Measurements from ENCODE around the gene KDM8.

Gene KDM8

GRCh38 chr16:27237219-27238015 lies 34.1 kb downstream of the KDM8 start:
- peak overlapping the region; percentile 68 for H3K4me3 Mint-ChIP-seq
- peaks cover 63% of the 10 kb centered on the region for H3K4me1 Mint-ChIP-seq
- peak overlapping the region; percentile 96 for H3K27ac Mint-ChIP-seq (ENCODE audit: low read depth)
- DNase-seq (ENCODE audit: low spot score in 2 of 2) (peak in 1 of 2 donors; percentile 57), ATAC-seq (replicated peaks; ENCODE audit: extremely low read depth, poor library complexity, severe bottlenecking) (peak; percentile 62)
- no peaks in the 10 kb centered on the region for H3K27me3 Mint-ChIP-seq
- no peaks in the 10 kb centered on the region for H3K9me3 Mint-ChIP-seq
- H3K36me3 Mint-ChIP-seq (ENCODE audit: insufficient read depth), result peaks cover 21% of the 10 kb centered on the region

GRCh38 chr16:27238016-27238587 lies 34.8 kb downstream of the KDM8 start:
- Mint-ChIP-seq H3K4me3 (peak overlapping the region; percentile 68), H3K36me3 (ENCODE audit: insufficient read depth) (peaks cover 21% of the 10 kb centered on the region), H3K9me3 (no peaks in the 10 kb centered on the region), H3K27me3 (no peaks in the 10 kb centered on the region), H3K27ac (ENCODE audit: low read depth) (peak overlapping the region; percentile 96), H3K4me1 (peaks cover 64% of the 10 kb centered on the region)
- no peak for DNase-seq (ENCODE audit: low spot score in 2 of 2)
- ATAC-seq (replicated peaks; ENCODE audit: extremely low read depth, poor library complexity, severe bottlenecking), result peak; percentile 3

GRCh38 chr16:27238591-27238990 lies 35.3 kb downstream of the KDM8 start:
- ATAC-seq (replicated peaks; ENCODE audit: extremely low read depth, poor library complexity, severe bottlenecking) (no peak), DNase-seq (ENCODE audit: low spot score in 2 of 2) (no peak)
- Mint-ChIP-seq H3K36me3 (ENCODE audit: insufficient read depth) (peaks cover 21% of the 10 kb centered on the region), H3K9me3 (no peaks in the 10 kb centered on the region), H3K27me3 (no peaks in the 10 kb centered on the region), H3K27ac (ENCODE audit: low read depth) (peak overlapping the region; percentile 96), H3K4me1 (peaks cover 65% of the 10 kb centered on the region), H3K4me3 (peak overlapping the region; percentile 68)

GRCh38 chr16:27239026-27239425 lies 35.7 kb downstream of the KDM8 start:
- Mint-ChIP-seq H3K27ac (ENCODE audit: low read depth) (peak overlapping the region; percentile 96), H3K4me3 (peak overlapping the region; percentile 68), H3K27me3 (no peaks in the 10 kb centered on the region), H3K9me3 (no peaks in the 10 kb centered on the region), H3K36me3 (ENCODE audit: insufficient read depth) (peaks cover 21% of the 10 kb centered on the region), H3K4me1 (peaks cover 65% of the 10 kb centered on the region)
- no peak for ATAC-seq (replicated peaks; ENCODE audit: extremely low read depth, poor library complexity, severe bottlenecking)
- no peak for DNase-seq (ENCODE audit: low spot score in 2 of 2)

GRCh38 chr16:27239906-27240655 lies 36.8 kb downstream of the KDM8 start:
- no peak for ATAC-seq (replicated peaks; ENCODE audit: extremely low read depth, poor library complexity, severe bottlenecking)
- DNase-seq (ENCODE audit: low spot score in 2 of 2), result no peak
- H3K4me3 Mint-ChIP-seq, result no peak overlapping the region
- H3K27ac Mint-ChIP-seq (ENCODE audit: low read depth), result peak overlapping the region; percentile 96
- H3K9me3 Mint-ChIP-seq, result no peaks in the 10 kb centered on the region
- no peaks in the 10 kb centered on the region for H3K27me3 Mint-ChIP-seq
- H3K4me1 Mint-ChIP-seq, result peaks cover 65% of the 10 kb centered on the region
- peaks cover 18% of the 10 kb centered on the region for H3K36me3 Mint-ChIP-seq (ENCODE audit: insufficient read depth)

GRCh38 chr16:27240948-27241531 lies 37.7 kb downstream of the KDM8 start:
- Mint-ChIP-seq H3K4me3 (no peak overlapping the region), H3K36me3 (ENCODE audit: insufficient read depth) (peaks cover 13% of the 10 kb centered on the region), H3K9me3 (no peaks in the 10 kb centered on the region), H3K27me3 (no peaks in the 10 kb centered on the region), H3K4me1 (peaks cover 56% of the 10 kb centered on the region), H3K27ac (ENCODE audit: low read depth) (no peak overlapping the region)
- no peak for ATAC-seq (replicated peaks; ENCODE audit: extremely low read depth, poor library complexity, severe bottlenecking)
- DNase-seq (ENCODE audit: low spot score in 2 of 2), result no peak

- no peak for ATAC-seq (replicated peaks; ENCODE audit: extremely low read depth, poor library complexity, severe bottlenecking)
- no peak for DNase-seq (ENCODE audit: low spot score in 2 of 2)
- H3K4me3 Mint-ChIP-seq, result no peak overlapping the region
- H3K4me1 Mint-ChIP-seq, result peaks cover 54% of the 10 kb centered on the region
- H3K27me3 Mint-ChIP-seq, result no peaks in the 10 kb centered on the region
- no peaks in the 10 kb centered on the region for H3K9me3 Mint-ChIP-seq
- H3K36me3 Mint-ChIP-seq (ENCODE audit: insufficient read depth), result peaks cover 12% of the 10 kb centered on the region
- H3K27ac Mint-ChIP-seq (ENCODE audit: low read depth), result no peak overlapping the region
Observed at GRCh38 chr16:27241658-27242057, 38.3 kb downstream of the KDM8 start.

GRCh38 chr16:27242398-27242797 lies 39.1 kb downstream of the KDM8 start:
- DNase-seq (ENCODE audit: low spot score in 2 of 2) (no peak), ATAC-seq (replicated peaks; ENCODE audit: extremely low read depth, poor library complexity, severe bottlenecking) (no peak)
- Mint-ChIP-seq H3K4me3 (no peak overlapping the region), H3K27ac (ENCODE audit: low read depth) (no peak overlapping the region), H3K27me3 (no peaks in the 10 kb centered on the region), H3K9me3 (no peaks in the 10 kb centered on the region), H3K36me3 (ENCODE audit: insufficient read depth) (peaks cover 5% of the 10 kb centered on the region), H3K4me1 (peaks cover 51% of the 10 kb centered on the region)

- no peaks in the 10 kb centered on the region for H3K9me3 Mint-ChIP-seq
- no peak overlapping the region for H3K4me3 Mint-ChIP-seq
- H3K27ac Mint-ChIP-seq (ENCODE audit: low read depth), result peak overlapping the region; percentile 10
- H3K4me1 Mint-ChIP-seq, result peaks cover 51% of the 10 kb centered on the region
- DNase-seq (ENCODE audit: low spot score in 2 of 2) (no peak), ATAC-seq (replicated peaks; ENCODE audit: extremely low read depth, poor library complexity, severe bottlenecking) (no peak)
- H3K36me3 Mint-ChIP-seq (ENCODE audit: insufficient read depth), result peaks cover 2% of the 10 kb centered on the region
- H3K27me3 Mint-ChIP-seq, result no peaks in the 10 kb centered on the region
Observed at GRCh38 chr16:27242868-27243590, 39.7 kb downstream of the KDM8 start.

GRCh38 chr16:27243725-27244362 lies 40.5 kb downstream of the KDM8 start:
- no peak overlapping the region for H3K4me3 Mint-ChIP-seq
- H3K36me3 Mint-ChIP-seq (ENCODE audit: insufficient read depth), result peaks cover 2% of the 10 kb centered on the region
- no peaks in the 10 kb centered on the region for H3K27me3 Mint-ChIP-seq
- H3K4me1 Mint-ChIP-seq, result peaks cover 44% of the 10 kb centered on the region
- DNase-seq (ENCODE audit: low spot score in 2 of 2) (no peak), ATAC-seq (replicated peaks; ENCODE audit: extremely low read depth, poor library complexity, severe bottlenecking) (no peak)
- H3K9me3 Mint-ChIP-seq, result no peaks in the 10 kb centered on the region
- H3K27ac Mint-ChIP-seq (ENCODE audit: low read depth), result peak overlapping the region; percentile 81

GRCh38 chr16:27244363-27244755 lies 41.0 kb downstream of the KDM8 start:
- DNase-seq (ENCODE audit: low spot score in 2 of 2) (no peak), ATAC-seq (replicated peaks; ENCODE audit: extremely low read depth, poor library complexity, severe bottlenecking) (no peak)
- peak overlapping the region; percentile 81 for H3K27ac Mint-ChIP-seq (ENCODE audit: low read depth)
- no peaks in the 10 kb centered on the region for H3K27me3 Mint-ChIP-seq
- H3K4me3 Mint-ChIP-seq, result no peak overlapping the region
- no peaks in the 10 kb centered on the region for H3K9me3 Mint-ChIP-seq
- H3K36me3 Mint-ChIP-seq (ENCODE audit: insufficient read depth), result peaks cover 4% of the 10 kb centered on the region
- H3K4me1 Mint-ChIP-seq, result peaks cover 39% of the 10 kb centered on the region
